Sigmoid colon (tissue), 7 donors: Measurements from ENCODE around the gene MRPL12. TPM values are rescaled to one million over a fixed set of nuclear protein-coding genes. Genes with fewer than 3 reads are reported as not detected.
A peak's percentile ranks its signal among the peaks of the same experiment; 100 is the strongest.
"Not testable (repeated sequence)": the region's sequence is repeated elsewhere in the genome, so short reads cannot be mapped to it uniquely, and the experiment has no call there.

Experiments
- DNase-seq: peaks from one replicate; pipeline ENCODE4 v3.0.0-alpha.2; 2019
- H3K27ac ChIP-seq, 4 donors: fragments of 200-600 bp; sonication (generic); one replicate each; pipeline ENCODE4 v1.5.1; 2016 to 2019; ENCODE audit warnings: mild to moderate bottlenecking in 1 of 4
- H3K27me3 ChIP-seq, 3 donors: fragments of 200-600 bp; sonication (generic); one replicate each; pipeline ENCODE4 v1.5.1; 2019; ENCODE audit warnings: mild to moderate bottlenecking in 1 of 3
- H3K36me3 ChIP-seq, 4 donors: fragments of 200-600 bp; sonication (generic); one replicate each; pipeline ENCODE4 v1.5.1; 2016 to 2019
- H3K4me1 ChIP-seq, 4 donors: fragments of 200-600 bp; sonication (generic); one replicate each; pipeline ENCODE4 v1.5.1; 2017 to 2019
- H3K4me3 ChIP-seq, 4 donors: fragments of 200-600 bp; sonication (generic); one replicate each; pipeline ENCODE4 v1.5.1; 2017 to 2019; ENCODE audit warnings: mild to moderate bottlenecking in 2 of 4, moderate library complexity in 1 of 4
- H3K9me3 ChIP-seq, 4 donors: fragments of 200-600 bp in 3 of 4; sonication (generic) in 3 of 4; one replicate each; pipeline versions ENCODE4 v1.5.1 to v1.6.1; 2013 to 2019
- CTCF ChIP-seq, 4 experiments: fragments of 450-650 bp in 3 of 4; fragments of 200-600 bp in 1 of 4; IDR thresholded peaks; one replicate each; pipeline ENCODE4 v1.5.1; 2016 to 2019; ENCODE audit warnings: antibody characterized with exemption in 4 of 4, mild to moderate bottlenecking in 3 of 4, moderate library complexity in 2 of 4
- EP300 ChIP-seq, 4 donors: sonication (generic); formaldehyde crosslinking; IDR thresholded peaks; one replicate each; pipeline ENCODE4 v1.6.1; 2017; ENCODE audit warnings: antibody characterized with exemption in 4 of 4
- POLR2A ChIP-seq, 2 donors: fragments of 450-650 bp; IDR thresholded peaks; one replicate each; pipeline ENCODE4 v1.6.1; 2016; ENCODE audit warnings: antibody characterized with exemption in 2 of 2, mild to moderate bottlenecking in 2 of 2, moderate library complexity in 2 of 2
- POLR2AphosphoS5 ChIP-seq, 4 donors: sonication (generic); formaldehyde crosslinking; IDR thresholded peaks; one replicate each; pipeline ENCODE4 v1.6.1; 2017; ENCODE audit warnings: antibody characterized with exemption in 4 of 4
- WGBS, 2 donors: extraction: QIAGEN DNeasy Blood & Tissue Kit; methylation state at CpG; one replicate each; pipeline ENCODE4 v1.1.7; 2013; 5-methylcytosine and 5-hydroxymethylcytosine counted together
- intact Hi-C: fragments of 100-400 bp; cut with DNase I; formaldehyde crosslinking; loops from one replicate; pipeline ENCODE4 v1.15.1; 2023
- polyA plus RNA-seq, 3 donors: library from polyadenylated mRNA; stranded (reverse); fragments of 200-250 nt; gene quantifications; one replicate each; pipeline ENCODE4 v1.2.3, GENCODE V29; 2013
- total RNA-seq, 4 donors: library from RNA; depleted of rRNA; stranded (reverse); fragments of >200 nt; gene quantifications; one replicate each; pipeline ENCODE4 v1.1.0, GENCODE V29; 2016
- donor health status: healthy with polysubstance abuse.
- donor health status: Bipolar disorder and iron deficiency.
- donor health status: healthy.

The MRPL12 gene
- total and polyA plus RNA-seq, 7 donors = 31.0 to 258 (median 56.4) TPM

GRCh38 chr17:81735264-81736102 lies 32.3 kb downstream of the MRPL12 start:
- 17 to 28% methylated on average over 30 of the region's 30 CpGs for WGBS, 2 donors
- intact Hi-C loops = no loop called here

GRCh38 chr17:81737947-81738800 lies 35.0 kb downstream of the MRPL12 start:
- Histone ChIP-seq H3K4me3 (no peak overlapping the region), H3K36me3 (no peaks in the 10 kb centered on the region), H3K27me3 (peaks cover 3 to 35% (median 22%) of the 10 kb centered on the region in 3 donors), H3K9me3 (no peaks in the 10 kb centered on the region), H3K27ac (no peak overlapping the region), H3K4me1 (peaks cover 0 to 8% (median 0%) of the 10 kb centered on the region in 4 donors)
- 93% methylated on average over 31 of the region's 31 CpGs for WGBS, 2 donors
- TF ChIP-seq POLR2A (IDR thresholded peaks at IDR 0.05) = no peak
- no peak for TF ChIP-seq POLR2AphosphoS5 (IDR thresholded peaks at IDR 0.05)
- no peak for TF ChIP-seq EP300 (IDR thresholded peaks at IDR 0.05)
- no peak for TF ChIP-seq CTCF (IDR thresholded peaks at IDR 0.05)
- DNase-seq = no peak
- intact Hi-C loops = no loop called here

More at GRCh38 chr17:81735264-81736102, 32.3 kb downstream of the MRPL12 start:
- Histone ChIP-seq H3K27ac (no peak overlapping the region), H3K4me1 (peaks cover 0 to 11% (median 7%) of the 10 kb centered on the region in 4 donors), H3K27me3 (peaks cover 0 to 43% (median 14%) of the 10 kb centered on the region in 3 donors), H3K9me3 (no peaks in the 10 kb centered on the region), H3K4me3 (peak overlapping the region in 1 of 4 donors; percentile 2), H3K36me3 (no peaks in the 10 kb centered on the region)
- TF ChIP-seq POLR2AphosphoS5 (IDR thresholded peaks at IDR 0.05) (no peak), CTCF (IDR thresholded peaks at IDR 0.05) (no peak), EP300 (IDR thresholded peaks at IDR 0.05) (no peak), POLR2A (IDR thresholded peaks at IDR 0.05) (no peak)
- DNase-seq = peak; percentile 65

- H3K4me3 ChIP-seq = no peak overlapping the region
- H3K9me3 ChIP-seq = no peaks in the 10 kb centered on the region
- TF ChIP-seq POLR2AphosphoS5 (IDR thresholded peaks at IDR 0.05) = no peak
- TF ChIP-seq POLR2A (IDR thresholded peaks at IDR 0.05) = no peak
- no peak for TF ChIP-seq EP300 (IDR thresholded peaks at IDR 0.05)
- TF ChIP-seq CTCF (IDR thresholded peaks at IDR 0.05) = no peak
- H3K27ac ChIP-seq = no peak overlapping the region
- WGBS, 2 donors = 91% methylated on average over 27 of the region's 27 CpGs
- H3K27me3 ChIP-seq = peaks cover 3 to 34% (median 21%) of the 10 kb centered on the region in 3 donors
- peaks cover 0 to 8% (median 0%) of the 10 kb centered on the region in 4 donors for H3K4me1 ChIP-seq
- no peaks in the 10 kb centered on the region for H3K36me3 ChIP-seq
- intact Hi-C loops = no loop called here
- no peak for DNase-seq
Observed at GRCh38 chr17:81738801-81739393, 35.7 kb downstream of the MRPL12 start.

GRCh38 chr17:81739593-81739992 lies 36.4 kb downstream of the MRPL12 start:
- intact Hi-C loops, H3K36me3 ChIP-seq, H3K4me3 ChIP-seq, H3K9me3 ChIP-seq, H3K27ac ChIP-seq, H3K4me1 ChIP-seq, DNase-seq: not testable (repeated sequence)
- peaks cover 3 to 34% (median 21%) of the 10 kb centered on the region in 3 donors for H3K27me3 ChIP-seq
- WGBS, 2 donors = 67 to 90% methylated on average over 8 of the region's 8 CpGs
